HepG2 (cell line): ENCODE results near the gene FITM1. TPM values are rescaled to one million over a fixed set of nuclear protein-coding genes. Genes with fewer than 3 reads are reported as not detected.

Experiments used
- NFE2L2 ChIP-seq: fragments of 150-350 bp; IDR thresholded peaks from 2 replicates; pipeline ENCODE4 v1.6.1; 2014; ENCODE audit warnings: low read length
- NKX3-1 ChIP-seq: sonication (generic); formaldehyde crosslinking; IDR thresholded peaks from 2 replicates; pipeline ENCODE4 v1.5.0; 2020; ENCODE audit warnings: missing genetic modification reagents
- POGZ ChIP-seq: sonication (generic); formaldehyde crosslinking; IDR thresholded peaks from 2 replicates; pipeline ENCODE4 v1.4.0; 2020; ENCODE audit warnings: mild to moderate bottlenecking, missing genetic modification reagents
- PRDM15 ChIP-seq: sonication (generic); formaldehyde crosslinking; IDR thresholded peaks from 2 replicates; pipeline ENCODE4 v1.4.0; 2020; ENCODE audit warnings: missing genetic modification reagents
- ZBTB39 ChIP-seq: sonication (generic); formaldehyde crosslinking; IDR thresholded peaks from 2 replicates; pipeline ENCODE4 v1.5.0; 2020; ENCODE audit warnings: missing genetic modification reagents
- polyA plus RNA-seq, 8 experiments: library from polyadenylated mRNA; depleted of rRNA in 3 of 8; stranded (reverse) in 7 of 8; unstranded in 1 of 8; fragments of >200 nt; fragmentation: Illumina TruSeq in 4 of 8; extraction: Trizol in 4 of 8; gene quantifications; 2 replicates each; pipeline versions ENCODE4 v1.2.1 to v1.2.3, GENCODE V29; 2011 to 2016; ENCODE audit warnings: low read depth in 4 of 8, missing spikeins in 1 of 8, mixed read lengths in 1 of 8; ENCODE audit not compliant: insufficient read depth in 1 of 8
- total RNA-seq, 5 experiments: library from RNA; depleted of rRNA; stranded (reverse); fragments of >200 nt; fragmentation: Illumina TruSeq; extraction: Trizol; gene quantifications; 2 replicates each; pipeline ENCODE4 v1.2.3, GENCODE V29; 2016; ENCODE audit warnings: low read depth in 1 of 5
- TF ChIP-seq, protein P1 (sequence below): sonication (generic); formaldehyde crosslinking; IDR thresholded peaks from 2 replicates; pipeline ENCODE4 v1.5.0; 2020; ENCODE audit warnings: missing genetic modification reagents, mild to moderate bottlenecking, borderline replicate concordance

The FITM1 gene
- total and polyA plus RNA-seq, 2 of the 13 experiments (the other 11 are each of a cell fraction or from before 2014, with no cell fraction given), result 2.7 to 5.8 TPM

GRCh38 chr14:24162093-24162492 lies 31.6 kb downstream of the FITM1 start (continued):
- TF ChIP-seq, protein P1, sequence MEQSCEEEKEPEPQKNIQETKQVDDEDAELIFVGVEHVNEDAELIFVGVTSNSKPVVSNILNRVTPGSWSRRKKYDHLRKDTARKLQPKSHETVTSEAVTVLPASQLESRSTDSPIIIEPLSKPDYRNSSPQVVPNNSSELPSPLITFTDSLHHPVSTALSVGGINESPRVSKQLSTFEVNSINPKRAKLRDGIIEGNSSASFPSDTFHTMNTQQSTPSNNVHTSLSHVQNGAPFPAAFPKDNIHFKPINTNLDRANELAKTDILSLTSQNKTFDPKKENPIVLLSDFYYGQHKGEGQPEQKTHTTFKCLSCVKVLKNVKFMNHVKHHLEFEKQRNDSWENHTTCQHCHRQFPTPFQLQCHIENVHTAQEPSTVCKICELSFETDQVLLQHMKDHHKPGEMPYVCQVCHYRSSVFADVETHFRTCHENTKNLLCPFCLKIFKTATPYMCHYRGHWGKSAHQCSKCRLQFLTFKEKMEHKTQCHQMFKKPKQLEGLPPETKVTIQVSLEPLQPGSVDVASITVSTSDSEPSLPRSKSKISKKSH (CRISPR knock-in tag), result no peak
- TF ChIP-seq POGZ (CRISPR knock-in tag) (no peak), NFE2L2 (no peak), NKX3-1 (CRISPR knock-in tag) (no peak), PRDM15 (CRISPR knock-in tag) (no peak), ZBTB39 (CRISPR knock-in tag) (no peak)
